Tibial nerve (tissue), 4 donors: Measurements from ENCODE around the gene CFAP299. TPM values are rescaled to one million over a fixed set of nuclear protein-coding genes. Genes with fewer than 3 reads are reported as not detected.

Experiments
- DNase-seq, 2 donors: peaks; one replicate each; pipeline ENCODE4 v3.0.0-alpha.2; 2019; ENCODE audit warnings: low spot score in 2 of 2
- H3K27ac ChIP-seq, 4 donors: fragments of 200-600 bp; sonication (generic) in 3 of 4; one replicate each; pipeline ENCODE4 v1.5.1; 2017 to 2019; ENCODE audit warnings: mild to moderate bottlenecking in 1 of 4
- H3K27me3 ChIP-seq, 2 donors: fragments of 200-600 bp; sonication (generic) in 1 of 2; one replicate each; pipeline versions ENCODE4 v1.5.1 to v1.6.0; 2017 to 2019
- H3K36me3 ChIP-seq, 3 donors: fragments of 200-600 bp; sonication (generic); one replicate each; pipeline ENCODE4 v1.5.1; 2018 to 2019
- H3K4me1 ChIP-seq, 4 donors: fragments of 200-600 bp; sonication (generic) in 3 of 4; one replicate each; pipeline ENCODE4 v1.5.1; 2017 to 2019
- H3K4me3 ChIP-seq, 4 donors: fragments of 200-600 bp; sonication (generic) in 3 of 4; one replicate each; pipeline ENCODE4 v1.5.1; 2017 to 2019; ENCODE audit warnings: mild to moderate bottlenecking in 1 of 4, moderate library complexity in 1 of 4
- H3K9me3 ChIP-seq, 4 donors: fragments of 200-600 bp; sonication (generic) in 3 of 4; one replicate each; pipeline ENCODE4 v1.5.1; 2017 to 2019
- EP300 ChIP-seq, 2 donors: sonication (generic); formaldehyde crosslinking; IDR thresholded peaks; one replicate each; pipeline ENCODE4 v1.6.1; 2017; ENCODE audit warnings: antibody characterized with exemption in 2 of 2, mild to moderate bottlenecking in 1 of 2
- POLR2A ChIP-seq, 2 donors: fragments of 450-650 bp; IDR thresholded peaks; one replicate each; pipeline ENCODE4 v1.6.1; 2017; ENCODE audit warnings: antibody characterized with exemption in 2 of 2, mild to moderate bottlenecking in 2 of 2, moderate library complexity in 2 of 2
- WGBS, 2 donors: methylation state at CpG; one replicate each; pipeline ENCODE4 v1.1.5; 2018; 5-methylcytosine and 5-hydroxymethylcytosine counted together
- total RNA-seq, 4 donors: library from RNA; depleted of rRNA; stranded (reverse); fragments of >200 nt; gene quantifications; one replicate each; pipeline ENCODE4 v1.1.0, GENCODE V29; 2016
- TF ChIP-seq, protein P1 (sequence below), 5 experiments: fragments of 200-600 bp in 3 of 5; fragments of 450-650 bp in 2 of 5; sonication (generic) in 3 of 5; IDR thresholded peaks; one replicate each; pipeline ENCODE4 v1.5.1; 2016 to 2019; ENCODE audit warnings: antibody characterized with exemption in 5 of 5, mild to moderate bottlenecking in 3 of 5, moderate library complexity in 2 of 5

CFAP299 gene
- total RNA-seq, 4 donors from 2014 or later: under 0.01 to 0.87 (median 0.39) TPM; not detected in 1

DNA sequence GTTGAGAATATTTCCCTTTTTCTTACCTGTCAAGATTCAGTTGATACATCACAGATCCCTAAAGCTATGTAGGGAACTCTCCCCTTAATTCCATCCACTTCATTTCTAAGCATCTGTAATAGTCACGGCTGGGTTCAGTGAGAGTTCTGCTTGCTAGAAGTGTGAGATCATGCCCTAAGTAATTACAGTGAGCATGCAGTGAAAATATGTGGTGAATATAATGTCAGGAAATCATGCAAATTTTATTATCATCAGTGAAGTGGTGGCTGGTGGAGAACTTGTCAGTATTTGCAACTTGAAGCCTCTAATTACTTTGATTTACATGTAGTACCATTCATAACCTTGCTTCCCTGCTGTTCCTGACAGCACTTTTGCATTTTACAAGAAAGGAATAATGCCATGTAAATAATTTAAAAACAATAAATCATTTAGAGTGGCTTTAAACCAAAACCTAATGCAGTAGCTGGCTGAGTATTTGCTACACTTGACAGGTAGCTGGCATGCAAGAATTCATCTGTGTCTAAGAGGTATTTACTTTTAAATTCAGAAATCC lies 28.3 kb upstream of the CFAP299 start:
- WGBS, 2 donors: 38 to 41% methylated on average over 1 of the region's 1 CpG
- DNase-seq: no peak
- Histone ChIP-seq H3K27me3 (no peaks in the 10 kb centered on the region), H3K9me3 (no peaks in the 10 kb centered on the region), H3K4me1 (no peaks in the 10 kb centered on the region), H3K27ac (no peak overlapping the region), H3K4me3 (no peak overlapping the region), H3K36me3 (no peaks in the 10 kb centered on the region)
- TF ChIP-seq, protein P1, sequence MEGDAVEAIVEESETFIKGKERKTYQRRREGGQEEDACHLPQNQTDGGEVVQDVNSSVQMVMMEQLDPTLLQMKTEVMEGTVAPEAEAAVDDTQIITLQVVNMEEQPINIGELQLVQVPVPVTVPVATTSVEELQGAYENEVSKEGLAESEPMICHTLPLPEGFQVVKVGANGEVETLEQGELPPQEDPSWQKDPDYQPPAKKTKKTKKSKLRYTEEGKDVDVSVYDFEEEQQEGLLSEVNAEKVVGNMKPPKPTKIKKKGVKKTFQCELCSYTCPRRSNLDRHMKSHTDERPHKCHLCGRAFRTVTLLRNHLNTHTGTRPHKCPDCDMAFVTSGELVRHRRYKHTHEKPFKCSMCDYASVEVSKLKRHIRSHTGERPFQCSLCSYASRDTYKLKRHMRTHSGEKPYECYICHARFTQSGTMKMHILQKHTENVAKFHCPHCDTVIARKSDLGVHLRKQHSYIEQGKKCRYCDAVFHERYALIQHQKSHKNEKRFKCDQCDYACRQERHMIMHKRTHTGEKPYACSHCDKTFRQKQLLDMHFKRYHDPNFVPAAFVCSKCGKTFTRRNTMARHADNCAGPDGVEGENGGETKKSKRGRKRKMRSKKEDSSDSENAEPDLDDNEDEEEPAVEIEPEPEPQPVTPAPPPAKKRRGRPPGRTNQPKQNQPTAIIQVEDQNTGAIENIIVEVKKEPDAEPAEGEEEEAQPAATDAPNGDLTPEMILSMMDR (IDR thresholded peaks at IDR 0.05): no peak

DNA sequence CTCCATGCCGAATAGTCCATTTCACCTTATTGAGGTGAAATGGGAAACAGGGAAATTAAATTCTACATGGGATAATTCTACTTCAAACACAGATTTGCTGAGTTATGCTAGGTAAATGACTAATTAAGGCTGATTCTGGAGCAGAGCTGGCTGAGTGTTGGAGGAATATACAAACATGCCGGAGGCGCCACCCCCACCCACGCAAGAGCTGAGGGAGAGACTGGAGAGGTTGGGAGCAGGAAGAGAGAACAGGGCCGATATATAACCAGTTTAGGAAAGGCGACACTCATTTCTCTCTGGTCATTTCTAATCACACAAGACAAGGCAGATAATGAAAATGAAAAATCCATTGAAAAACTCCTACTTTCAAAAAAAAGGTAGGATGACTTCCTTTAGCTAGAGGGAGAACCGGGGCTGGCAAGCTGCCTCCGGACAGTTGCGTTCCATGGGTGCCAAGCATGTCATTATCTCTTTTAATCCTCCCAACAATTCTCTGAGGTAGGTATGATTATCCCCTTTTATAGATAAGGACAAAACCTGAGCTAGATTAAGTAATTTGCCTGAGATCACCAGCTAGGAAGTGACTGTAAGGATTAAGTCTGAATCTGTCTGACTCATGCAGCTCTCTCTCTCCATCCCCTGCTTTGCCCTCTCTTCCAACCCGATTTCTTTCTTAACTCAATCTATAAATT lies 27.6 kb upstream of the CFAP299 start:
- Histone ChIP-seq H3K4me3 (no peak overlapping the region), H3K27me3 (no peaks in the 10 kb centered on the region), H3K27ac (no peak overlapping the region), H3K36me3 (no peaks in the 10 kb centered on the region), H3K4me1 (no peaks in the 10 kb centered on the region), H3K9me3 (no peaks in the 10 kb centered on the region)
- WGBS, 2 donors: 53% methylated on average over 10 of the region's 10 CpGs
- TF ChIP-seq EP300 (IDR thresholded peaks at IDR 0.05) (no peak), POLR2A (IDR thresholded peaks at IDR 0.05) (no peak)
- TF ChIP-seq, protein P1 (IDR thresholded peaks at IDR 0.05): no peak
- DNase-seq: no peak

DNA sequence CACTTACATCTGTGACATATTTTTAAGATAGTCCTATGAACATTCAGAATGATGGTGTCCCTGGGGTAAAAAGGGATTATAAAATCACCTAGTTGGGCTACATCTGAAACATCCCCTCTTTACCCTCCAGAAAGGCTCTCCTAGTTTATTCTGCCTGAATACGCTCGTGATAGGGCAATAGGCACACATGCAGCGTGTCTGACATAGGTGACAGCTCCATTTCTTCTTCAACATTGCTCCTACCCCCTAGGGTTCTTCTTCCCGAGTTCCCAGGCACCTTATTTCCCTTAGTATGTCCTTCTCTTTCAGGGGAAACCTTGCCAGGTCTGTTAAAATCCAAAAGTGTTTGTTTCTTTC lies 27.1 kb upstream of the CFAP299 start:
- Histone ChIP-seq H3K4me3 (no peak overlapping the region), H3K27me3 (no peaks in the 10 kb centered on the region), H3K27ac (no peak overlapping the region), H3K36me3 (no peaks in the 10 kb centered on the region), H3K9me3 (no peaks in the 10 kb centered on the region), H3K4me1 (no peaks in the 10 kb centered on the region)
- WGBS, 2 donors: 61 to 67% methylated on average over 4 of the region's 4 CpGs
- TF ChIP-seq EP300 (IDR thresholded peaks at IDR 0.05): no peak
- TF ChIP-seq, protein P1 (IDR thresholded peaks at IDR 0.05): no peak
- TF ChIP-seq POLR2A (IDR thresholded peaks at IDR 0.05): no peak
- DNase-seq: no peak

DNA sequence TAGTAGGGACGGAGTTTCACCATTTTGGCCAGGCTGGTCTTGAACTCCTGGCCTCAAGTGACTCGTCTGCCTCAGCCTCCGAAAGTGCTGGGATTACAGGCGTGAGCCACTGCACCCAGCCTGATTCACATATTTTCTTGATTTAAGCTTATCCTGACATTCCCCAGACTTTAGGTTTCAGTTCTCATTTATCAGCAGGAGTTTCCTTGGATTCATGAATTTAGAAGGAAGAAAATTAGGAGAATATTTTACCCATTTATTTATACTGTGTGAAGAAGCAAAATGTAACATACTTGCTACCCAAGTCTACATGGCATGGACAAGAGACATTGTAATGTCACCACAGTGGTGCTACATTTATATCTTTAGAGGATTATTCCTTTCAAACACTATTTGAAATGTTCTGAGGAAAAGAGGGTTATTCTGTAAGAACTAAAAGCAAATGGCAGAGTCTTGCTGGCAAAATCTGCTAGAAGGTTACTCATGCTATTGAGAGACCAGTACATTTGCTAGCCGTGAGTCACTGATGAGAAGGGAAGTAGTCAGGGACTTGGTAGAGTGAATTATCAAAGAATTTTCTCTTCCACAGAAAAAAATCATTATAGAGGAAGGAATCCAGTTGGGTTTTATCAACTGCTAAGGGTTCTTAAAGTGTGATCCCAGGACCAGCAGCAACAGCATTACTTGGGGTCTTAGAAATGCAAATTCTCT lies 26.1 kb upstream of the CFAP299 start:
- TF ChIP-seq, protein P1 (IDR thresholded peaks at IDR 0.05): no peak
- TF ChIP-seq POLR2A (IDR thresholded peaks at IDR 0.05) (no peak), EP300 (IDR thresholded peaks at IDR 0.05) (no peak)
- no peak for DNase-seq
- no peak overlapping the region for H3K4me3 ChIP-seq
- H3K9me3 ChIP-seq: no peaks in the 10 kb centered on the region
- WGBS, 2 donors: 60 to 80% methylated on average over 5 of the region's 5 CpGs
- no peak overlapping the region for H3K27ac ChIP-seq
- H3K27me3 ChIP-seq: no peaks in the 10 kb centered on the region
- H3K4me1 ChIP-seq: no peaks in the 10 kb centered on the region
- H3K36me3 ChIP-seq: no peaks in the 10 kb centered on the region

DNA sequence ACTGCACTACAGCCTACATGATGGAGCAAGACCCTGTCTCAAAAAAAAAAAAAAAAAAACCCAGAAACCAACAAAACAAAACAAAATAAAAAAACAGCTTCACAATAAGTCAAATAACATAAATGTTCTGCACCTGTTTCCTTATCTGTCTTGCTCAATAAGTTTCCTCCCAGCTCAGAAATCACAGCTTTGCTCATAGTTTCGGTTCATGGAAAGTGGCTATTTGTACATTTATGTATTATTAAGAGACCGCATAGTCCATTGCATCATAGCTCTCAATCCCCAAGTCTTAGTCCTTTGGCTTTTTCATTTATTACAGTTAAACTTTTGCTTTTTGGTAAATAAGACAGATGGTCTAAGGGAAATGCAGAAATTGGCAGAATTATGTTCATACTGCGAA lies 24.4 kb upstream of the CFAP299 start:
- DNase-seq: no peak
- Histone ChIP-seq H3K27me3 (no peaks in the 10 kb centered on the region), H3K4me3 (no peak overlapping the region), H3K9me3 (no peaks in the 10 kb centered on the region), H3K36me3 (no peaks in the 10 kb centered on the region), H3K27ac (no peak overlapping the region), H3K4me1 (no peaks in the 10 kb centered on the region)
- 92% methylated on average over 3 of the region's 3 CpGs for WGBS, 2 donors
- TF ChIP-seq POLR2A (IDR thresholded peaks at IDR 0.05): no peak
